GM12878 (cell line): ENCODE results near the gene ZSCAN26. TPM values are rescaled to one million over a fixed set of nuclear protein-coding genes. Genes with fewer than 3 reads are reported as not detected.

Experiments
- ATAC-seq: fragments of 200-7000 bp; cut with Tn5 transposase; 3 replicates; pipeline ENCODE4 v1.9.1; 2020; ENCODE audit warnings: mild to moderate bottlenecking, moderate library complexity
- BruUV-seq: library from RNA; stranded (reverse); fragments of 400-500 nt; replicated peaks from 2 replicates; lab custom pipeline; 2021; lab: Mats Ljungman, UMichigan
- CTCF ChIA-PET: fragments of 300-600 bp; sonication (Branson Sonifier 250); formaldehyde crosslinking; extraction: SDS; loops from one replicate; lab custom pipeline; 2021; ENCODE audit warnings: inconsistent platforms; lab: Yijun Ruan, JAX
- POLR2A ChIA-PET: fragments of 350-600 bp; formaldehyde crosslinking; extraction: SDS; loops from one replicate; lab custom pipeline; 2021; ENCODE audit warnings: inconsistent platforms; lab: Charles Lee
- RAD21 ChIA-PET: fragments of 300-600 bp; sonication (Branson Sonifier 250); formaldehyde crosslinking; loops from one replicate; lab custom pipeline; 2023; ENCODE audit warnings: antibody characterized with exemption; ENCODE audit not compliant: unreplicated experiment; lab: Charles Lee
- SMC1A ChIA-PET: fragments of 300-600 bp; sonication (Branson Sonifier 250); formaldehyde crosslinking; loops from one replicate; lab custom pipeline; 2023; ENCODE audit not compliant: unreplicated experiment, uncharacterized antibody; lab: Charles Lee
- DNase-seq: peaks from one replicate; pipeline ENCODE4 v3.0.0-alpha.2; 2011; ENCODE audit warnings: low read depth, low spot score
- FAIRE-seq: peaks from 3 replicates; lab custom pipeline; 2011; peaks lifted over from hg19 to GRCh38; lab: Jason Lieb, UNC
- H2AFZ ChIP-seq: 2 replicates; pipeline ENCODE4 v1.6.0; 2011; ENCODE audit warnings: low read depth, low read length, control low read depth; ENCODE audit not compliant: control insufficient read depth
- H3K27ac ChIP-seq: 2 replicates; pipeline ENCODE4 v1.5.1; 2011; ENCODE audit warnings: control low read depth; ENCODE audit not compliant: control insufficient read depth, insufficient read depth
- H3K27me3 ChIP-seq, 2 experiments: replicated peaks in 1 of 2; 2 replicates each; pipeline versions ENCODE4 v1.6.0 to v1.6.1; 2011; ENCODE audit warnings: low read length in 1 of 2; ENCODE audit not compliant: control insufficient read depth in 2 of 2, insufficient read depth in 2 of 2
- H3K36me3 ChIP-seq, 2 experiments: 2 replicates each; pipeline ENCODE4 v1.5.1; 2011; ENCODE audit warnings: low read length in 1 of 2; ENCODE audit not compliant: control insufficient read depth in 2 of 2, insufficient read depth in 2 of 2
- H3K4me1 ChIP-seq: 2 replicates; pipeline ENCODE4 v1.6.1; 2011; ENCODE audit warnings: mild to moderate bottlenecking, low read length, moderate library complexity, mixed read lengths; ENCODE audit not compliant: control insufficient read depth, insufficient read depth
- H3K4me2 ChIP-seq: 2 replicates; pipeline ENCODE4 v1.6.0; 2011; ENCODE audit warnings: control low read depth; ENCODE audit not compliant: control insufficient read depth, insufficient read depth
- H3K4me3 ChIP-seq: fragments of 200-600 bp; sonication (generic); 2 replicates; pipeline ENCODE4 v1.5.1; 2016
- H3K79me2 ChIP-seq: 2 replicates; pipeline ENCODE4 v1.6.0; 2011; ENCODE audit warnings: low read length; ENCODE audit not compliant: control insufficient read depth, insufficient read depth
- H3K9ac ChIP-seq: 2 replicates; pipeline ENCODE4 v1.8.0; 2011; ENCODE audit warnings: low read length, control low read depth, mixed read lengths; ENCODE audit not compliant: control insufficient read depth, insufficient read depth
- H3K9me3 ChIP-seq: replicated peaks from 3 replicates; pipeline ENCODE4 v1.5.1; 2011; ENCODE audit warnings: mild to moderate bottlenecking, low read length; ENCODE audit not compliant: control insufficient read depth, insufficient read depth
- H4K20me1 ChIP-seq: 2 replicates; pipeline ENCODE4 v1.6.0; 2011; ENCODE audit not compliant: control insufficient read depth, insufficient read depth
- ETV6 ChIP-seq, 2 experiments: fragments of 450-650 bp in 1 of 2; IDR thresholded peaks in 1 of 2; conservative IDR thresholded peaks in 1 of 2; 2 replicates each; pipeline ENCODE4 v1.6.1; 2014; ENCODE audit warnings: antibody characterized with exemption in 1 of 2, borderline replicate concordance in 1 of 2, low read depth in 1 of 2, mild to moderate bottlenecking in 1 of 2, moderate library complexity in 1 of 2
- FOS ChIP-seq: IDR thresholded peaks from 3 replicates; pipeline ENCODE4 v1.6.1; 2011; ENCODE audit warnings: borderline replicate concordance; ENCODE audit not compliant: insufficient read length; ENCODE audit errors: extremely low read depth
- MAX ChIP-seq: IDR thresholded peaks from 2 replicates; pipeline ENCODE4 v1.6.1; 2012; ENCODE audit warnings: low read depth, low read length, improper control_type of control experiment
- MYC ChIP-seq: IDR thresholded peaks from 2 replicates; pipeline ENCODE4 v1.6.1; 2011; ENCODE audit warnings: mild to moderate bottlenecking, low read length, moderate library complexity, inconsistent platforms; ENCODE audit not compliant: insufficient read depth, insufficient replicate concordance, insufficient read length, severe bottlenecking
- NRF1 ChIP-seq: conservative IDR thresholded peaks from 2 replicates; pipeline ENCODE4 v1.6.1; 2011; ENCODE audit warnings: mild to moderate bottlenecking, low read depth, low read length, improper control_type of control experiment
- PRDM15 ChIP-seq: fragments of 450-650 bp; formaldehyde crosslinking; IDR thresholded peaks from 2 replicates; pipeline ENCODE4 v1.4.0; 2020; ENCODE audit warnings: mild to moderate bottlenecking, moderate library complexity
- RUNX3 ChIP-seq: IDR thresholded peaks from 2 replicates; pipeline ENCODE4 v1.6.1; 2012; ENCODE audit warnings: low read length, inconsistent platforms
- STAT3 ChIP-seq: IDR thresholded peaks from 2 replicates; pipeline ENCODE4 v1.6.1; 2011; ENCODE audit warnings: low read depth, low read length, improper control_type of control experiment
- TCF12 ChIP-seq: IDR thresholded peaks from 2 replicates; pipeline ENCODE4 v1.6.1; 2011; ENCODE audit warnings: low read depth, mild to moderate bottlenecking, low read length
- ZNF217 ChIP-seq: fragments of 450-650 bp; IDR thresholded peaks from 2 replicates; pipeline ENCODE4 v1.6.1; 2017; ENCODE audit warnings: antibody characterized with exemption, mild to moderate bottlenecking
- WGBS: methylation state at CpG from one replicate; pipeline ENCODE4 v1.1.6; 2016; ENCODE audit warnings: low lambda C conversion rate; ENCODE audit not compliant: insufficient replicate concordance, insufficient coverage; ENCODE audit errors: missing lambda C conversion rate; 5-methylcytosine and 5-hydroxymethylcytosine counted together
- in situ Hi-C: fragments of 300-500 bp; cut with MboI; formaldehyde crosslinking; loops from 9 replicates; pipeline ENCODE4 v1.14.3; 2018; ENCODE audit warnings: mixed read lengths
- intact Hi-C: fragments of 100-400 bp; cut with micrococcal nuclease; formaldehyde crosslinking; loops from one replicate; pipeline ENCODE4 v1.14.2; 2022; ENCODE audit not compliant: unreplicated experiment
- polyA plus RNA-seq, 11 experiments: library from polyadenylated mRNA; depleted of rRNA in 4 of 11; unstranded in 6 of 11; stranded (reverse) in 5 of 11; fragments of >200 nt; fragmentation: Nextera tagmentation in 4 of 11; fragmentation: Illumina TruSeq in 1 of 11; extraction: Ambion mirVana in 4 of 11; extraction: Trizol in 1 of 11; gene quantifications; 1 replicate in 1 of 11; 2 replicates in 10 of 11; pipeline versions ENCODE4 v1.2.1 to v1.2.3, GENCODE V29; 2011 to 2016; ENCODE audit warnings: inconsistent platforms in 2 of 11, missing spikeins in 2 of 11, low read depth in 1 of 11
- total RNA-seq, 4 experiments: library from RNA; depleted of rRNA in 3 of 4; stranded (reverse); fragments of >200 nt in 3 of 4; fragmentation: Illumina TruSeq in 1 of 4; extraction: Trizol in 1 of 4; gene quantifications; 2 replicates each; pipeline versions ENCODE4 v1.2.1 to v1.2.3, GENCODE V29; 2013 to 2021
- TF ChIP-seq, protein P1 (sequence below): fragments of 150-350 bp; IDR thresholded peaks from 2 replicates; pipeline ENCODE4 v1.6.1; 2014; ENCODE audit warnings: mild to moderate bottlenecking, low read depth, low read length
- TF ChIP-seq, protein P2 (sequence below): fragments of 450-650 bp; formaldehyde crosslinking; IDR thresholded peaks from 2 replicates; pipeline ENCODE4 v1.5.0; 2022; ENCODE audit warnings: mild to moderate bottlenecking, missing genetic modification characterization

The ZSCAN26 gene
- total and polyA plus RNA-seq, 10 of the 15 experiments (the other 5 are each of a cell fraction or from before 2014, with no cell fraction given), result 4.5 to 13.3 (median 6.5) TPM

- POLR2A ChIA-PET, result interaction anchor here (1.0 to 2.7 kb wide), 5 partner anchors 14 to 126 kb away, joined by 3 to 11 read pairs (median 5); partner anchors contain the start of genes PGBD1, ZKSCAN4, ZKSCAN8 and ZSCAN31
- TSS peak; percentile 74 for BruUV-seq
- Histone ChIP-seq H3K9me3 (no peaks in the 10 kb centered on the region; the same call in 2 of the 3 replicates), H2AFZ (peak overlapping the region; percentile 87), H3K4me1 (no peaks in the 10 kb centered on the region), H4K20me1 (no peaks in the 10 kb centered on the region), H3K4me2 (peak overlapping the region; percentile 92), H3K27me3 (no peaks in the 10 kb centered on the region), H3K9ac (peak overlapping the region; percentile 77), H3K27ac (peak overlapping the region; percentile 84; the same call in 1 of the 2 replicates), H3K36me3 (no peaks in the 10 kb centered on the region), H3K4me3 (peak overlapping the region; percentile 96), H3K79me2 (peaks cover 11% of the 10 kb centered on the region)
- SMC1A ChIA-PET, result interaction anchor here (1.1 to 4.0 kb wide), 14 partner anchors 10 to 151 kb away, joined by 3 to 30 read pairs (median 8); partner anchors contain the start of genes PGBD1, ZKSCAN3, ZKSCAN4 and ZSCAN31
- no peak for FAIRE-seq
- RAD21 ChIA-PET, result interaction anchor here (0.6 to 3.3 kb wide), 9 partner anchors 13 to 163 kb away, joined by 3 to 22 read pairs (median 5); partner anchors contain the start of genes PGBD1, ZKSCAN4 and ZKSCAN8
- 0% methylated on average over 1 of the region's 1 CpG for WGBS
- in situ Hi-C loops (no loop called here), intact Hi-C loops (loop anchor here (2.0 to 5.0 kb wide), 3 partner anchors 15 to 90 kb away; partner anchors contain the start of genes ZKSCAN4 and ZSCAN31)
- DNase-seq, result no peak
- CTCF ChIA-PET, result interaction anchor here (0.5 to 2.6 kb wide), 8 partner anchors 11 to 1080 kb away, joined by 3 to 14 read pairs (median 4); no protein-coding TSS in a partner anchor
- no peak for ATAC-seq
- TF ChIP-seq NRF1 (no peak), RUNX3 (no peak), TCF12 (no peak), ETV6 (conservative IDR thresholded peaks at IDR 0.05 in 1 of 2, IDR thresholded peaks at IDR 0.05 in 1 of 2; ENCODE audit: borderline replicate concordance in 1 of 2, low read depth in 1 of 2) (no peak), PRDM15 (no peak), FOS (no peak), STAT3 (no peak), MAX (no peak), MYC (no peak), ZNF217 (no peak)
- TF ChIP-seq, protein P1, sequence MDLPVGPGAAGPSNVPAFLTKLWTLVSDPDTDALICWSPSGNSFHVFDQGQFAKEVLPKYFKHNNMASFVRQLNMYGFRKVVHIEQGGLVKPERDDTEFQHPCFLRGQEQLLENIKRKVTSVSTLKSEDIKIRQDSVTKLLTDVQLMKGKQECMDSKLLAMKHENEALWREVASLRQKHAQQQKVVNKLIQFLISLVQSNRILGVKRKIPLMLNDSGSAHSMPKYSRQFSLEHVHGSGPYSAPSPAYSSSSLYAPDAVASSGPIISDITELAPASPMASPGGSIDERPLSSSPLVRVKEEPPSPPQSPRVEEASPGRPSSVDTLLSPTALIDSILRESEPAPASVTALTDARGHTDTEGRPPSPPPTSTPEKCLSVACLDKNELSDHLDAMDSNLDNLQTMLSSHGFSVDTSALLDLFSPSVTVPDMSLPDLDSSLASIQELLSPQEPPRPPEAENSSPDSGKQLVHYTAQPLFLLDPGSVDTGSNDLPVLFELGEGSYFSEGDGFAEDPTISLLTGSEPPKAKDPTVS, result no peak
- TF ChIP-seq, protein P2, sequence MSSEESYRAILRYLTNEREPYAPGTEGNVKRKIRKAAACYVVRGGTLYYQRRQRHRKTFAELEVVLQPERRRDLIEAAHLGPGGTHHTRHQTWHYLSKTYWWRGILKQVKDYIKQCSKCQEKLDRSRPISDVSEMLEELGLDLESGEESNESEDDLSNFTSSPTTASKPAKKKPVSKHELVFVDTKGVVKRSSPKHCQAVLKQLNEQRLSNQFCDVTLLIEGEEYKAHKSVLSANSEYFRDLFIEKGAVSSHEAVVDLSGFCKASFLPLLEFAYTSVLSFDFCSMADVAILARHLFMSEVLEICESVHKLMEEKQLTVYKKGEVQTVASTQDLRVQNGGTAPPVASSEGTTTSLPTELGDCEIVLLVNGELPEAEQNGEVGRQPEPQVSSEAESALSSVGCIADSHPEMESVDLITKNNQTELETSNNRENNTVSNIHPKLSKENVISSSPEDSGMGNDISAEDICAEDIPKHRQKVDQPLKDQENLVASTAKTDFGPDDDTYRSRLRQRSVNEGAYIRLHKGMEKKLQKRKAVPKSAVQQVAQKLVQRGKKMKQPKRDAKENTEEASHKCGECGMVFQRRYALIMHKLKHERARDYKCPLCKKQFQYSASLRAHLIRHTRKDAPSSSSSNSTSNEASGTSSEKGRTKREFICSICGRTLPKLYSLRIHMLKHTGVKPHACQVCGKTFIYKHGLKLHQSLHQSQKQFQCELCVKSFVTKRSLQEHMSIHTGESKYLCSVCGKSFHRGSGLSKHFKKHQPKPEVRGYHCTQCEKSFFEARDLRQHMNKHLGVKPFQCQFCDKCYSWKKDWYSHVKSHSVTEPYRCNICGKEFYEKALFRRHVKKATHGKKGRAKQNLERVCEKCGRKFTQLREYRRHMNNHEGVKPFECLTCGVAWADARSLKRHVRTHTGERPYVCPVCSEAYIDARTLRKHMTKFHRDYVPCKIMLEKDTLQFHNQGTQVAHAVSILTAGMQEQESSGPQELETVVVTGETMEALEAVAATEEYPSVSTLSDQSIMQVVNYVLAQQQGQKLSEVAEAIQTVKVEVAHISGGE (CRISPR knock-in tag), result no peak
Observed at GRCh38 chr6:28267695-28268059, 734 bp downstream of the ZSCAN26 start.
